GM21423 (cell line): ENCODE results near the gene KRTAP4-12.
"Not testable (repeated sequence)": the region's sequence is repeated elsewhere in the genome, so short reads cannot be mapped to it uniquely, and the experiment has no call there.

Experiments used
- ATAC-seq: cut with Tn5 transposase; IDR thresholded peaks from one replicate; pipeline ENCODE4 v1.9.1; 2021; ENCODE audit warnings: mild to moderate bottlenecking, moderate library complexity; ENCODE audit not compliant: unreplicated experiment

The KRTAP4-12 gene

DNA sequence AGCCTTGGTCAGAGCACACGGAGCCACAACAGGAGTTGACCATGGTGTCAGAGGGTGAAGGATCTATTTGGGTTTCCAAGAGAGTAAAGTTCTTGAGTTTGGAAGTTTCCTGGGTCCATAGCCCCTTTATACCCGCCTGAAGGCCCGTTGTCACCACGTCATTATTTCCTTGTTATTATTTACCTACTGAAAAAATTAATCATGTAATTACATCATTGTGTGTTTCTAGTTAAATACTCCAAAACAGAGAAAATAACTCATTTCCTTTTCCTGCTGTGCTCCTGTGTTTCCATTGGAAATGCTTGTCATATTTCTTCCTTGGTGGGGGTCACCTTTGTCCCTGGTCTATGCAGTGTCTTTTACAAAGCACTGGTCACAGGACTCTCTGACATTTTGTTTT is 25.9 kb downstream of the KRTAP4-12 start, which contains the start of gene KRTAP4-8:
TSS of gene KRTAP4-8 (minus strand) at position 101 of the 400 bp plus-strand sequence. CDS start at position 43, 58 bp downstream.
- ATAC-seq, result no peak

DNA sequence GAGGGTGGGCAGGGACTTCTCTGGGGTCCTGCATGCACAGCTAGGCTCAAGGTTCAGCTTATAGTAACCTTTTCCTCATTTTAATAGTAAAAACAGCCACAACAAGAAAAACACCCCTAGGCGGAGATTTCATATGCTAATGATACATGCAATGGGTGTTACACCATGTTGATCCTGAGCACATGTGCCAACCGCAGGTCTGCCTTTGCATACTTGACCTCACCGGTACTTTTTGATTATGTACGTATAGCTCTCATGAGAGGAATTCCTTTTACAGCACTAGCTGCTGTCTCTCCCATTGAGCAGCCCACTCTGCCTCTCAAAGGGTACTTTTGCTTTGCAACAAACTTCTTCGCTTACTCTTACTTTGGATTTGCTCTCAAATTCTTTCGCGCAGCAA is 27.9 kb downstream of the KRTAP4-12 start:
- no peak for ATAC-seq

DNA sequence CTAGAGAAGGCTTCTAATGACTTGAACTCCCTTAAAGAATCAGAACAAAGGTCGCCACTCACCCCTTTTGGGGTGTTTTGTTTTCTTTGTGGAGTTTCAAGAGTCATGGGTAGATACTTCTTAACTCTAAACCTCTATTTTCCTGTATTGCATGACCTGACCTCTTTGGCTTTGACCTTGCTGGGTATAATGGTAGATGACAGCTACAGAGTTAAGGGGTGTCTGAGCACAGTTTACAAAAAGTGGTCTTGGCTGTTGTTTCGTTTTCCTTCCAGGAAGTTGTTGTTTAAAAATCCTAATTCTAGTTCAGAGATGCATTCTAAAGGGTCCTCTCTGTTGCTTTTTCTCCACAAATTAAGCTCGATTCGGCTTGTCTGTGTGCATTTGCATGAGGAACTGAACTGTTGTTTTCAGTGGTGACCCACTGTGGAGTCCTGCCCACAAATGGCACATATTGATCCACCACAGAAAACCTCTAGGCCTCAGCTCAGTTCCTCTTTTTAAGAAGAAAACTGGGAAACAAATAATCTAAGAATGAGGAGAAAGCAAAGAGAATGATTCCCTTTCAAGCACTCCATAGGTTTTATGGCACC is 35.1 kb downstream of the KRTAP4-12 start:
- ATAC-seq, result not testable (repeated sequence)

DNA sequence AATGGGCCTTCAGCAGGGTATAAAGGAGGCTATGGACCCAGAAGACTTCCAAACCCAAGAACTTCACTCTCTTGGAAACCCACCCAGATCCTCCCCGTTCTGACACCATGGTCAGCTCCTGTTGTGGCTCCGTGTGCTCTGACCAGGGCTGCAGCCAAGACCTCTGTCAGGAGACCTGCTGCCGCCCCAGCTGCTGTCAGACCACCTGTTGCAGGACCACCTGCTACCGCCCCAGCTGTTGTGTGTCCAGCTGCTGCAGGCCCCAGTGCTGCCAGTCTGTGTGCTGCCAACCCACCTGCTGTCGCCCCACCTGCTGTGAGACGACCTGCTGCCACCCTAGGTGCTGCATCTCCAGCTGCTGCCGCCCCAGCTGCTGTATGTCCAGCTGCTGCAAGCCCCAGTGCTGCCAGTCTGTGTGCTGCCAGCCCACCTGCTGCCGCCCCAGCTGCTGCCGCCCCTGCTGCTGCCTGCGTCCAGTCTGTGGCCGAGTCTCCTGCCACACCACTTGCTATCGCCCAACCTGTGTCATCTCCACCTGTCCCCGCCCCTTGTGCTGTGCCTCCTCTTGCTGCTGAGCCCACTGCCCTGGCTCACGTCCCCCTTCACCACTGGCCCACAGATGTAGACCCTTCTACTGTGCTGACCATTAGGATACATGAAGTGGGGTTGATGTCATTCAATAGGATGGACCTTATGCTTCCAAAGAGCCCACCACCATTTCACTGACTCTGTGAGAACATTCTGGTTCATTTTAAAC is 39.7 kb downstream of the KRTAP4-12 start, which contains the start of gene KRTAP4-7:
TSS of gene KRTAP4-7 (plus strand) at position 51 of the 757 bp plus-strand sequence. CDS start at position 108, 57 bp downstream.
- ATAC-seq, result not testable (repeated sequence)

DNA sequence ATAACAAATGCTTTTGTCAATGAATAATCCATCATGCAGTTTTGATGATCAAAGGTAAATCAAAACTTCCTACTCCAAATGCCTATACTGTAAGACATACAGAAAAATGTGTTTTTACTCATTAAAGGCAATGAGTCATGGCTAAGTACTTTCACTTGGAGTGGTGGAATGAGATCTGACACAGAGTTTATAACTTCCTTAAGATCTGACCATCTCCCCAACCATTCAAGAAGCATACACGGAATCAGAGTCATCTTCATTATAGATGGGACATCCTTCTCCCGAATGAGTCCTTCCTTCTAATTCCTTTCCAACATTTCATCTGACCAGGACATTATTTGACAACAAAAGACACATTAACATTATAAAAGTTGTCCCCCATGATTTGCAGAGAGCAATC is 40.6 kb downstream of the KRTAP4-12 start:
- ATAC-seq, result not testable (repeated sequence)

DNA sequence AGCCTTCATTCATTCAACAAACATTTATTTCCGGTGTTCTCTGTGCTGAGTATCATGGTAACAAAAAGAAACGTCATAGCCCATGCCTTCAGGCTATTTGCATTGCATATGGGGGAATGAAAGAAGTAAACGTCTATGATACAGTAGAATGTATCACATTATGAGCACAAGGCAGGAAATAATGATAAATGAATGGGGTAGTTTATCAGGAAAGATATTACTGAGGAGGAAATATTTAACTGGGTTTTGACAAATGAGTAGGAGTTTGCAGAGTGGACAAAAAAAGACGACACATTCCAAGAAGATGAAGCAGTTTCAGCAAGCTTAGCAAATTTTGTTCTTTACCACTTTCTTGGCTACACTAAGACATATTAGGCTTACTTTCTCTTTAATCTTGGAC is 41.4 kb downstream of the KRTAP4-12 start:
- no peak for ATAC-seq

DNA sequence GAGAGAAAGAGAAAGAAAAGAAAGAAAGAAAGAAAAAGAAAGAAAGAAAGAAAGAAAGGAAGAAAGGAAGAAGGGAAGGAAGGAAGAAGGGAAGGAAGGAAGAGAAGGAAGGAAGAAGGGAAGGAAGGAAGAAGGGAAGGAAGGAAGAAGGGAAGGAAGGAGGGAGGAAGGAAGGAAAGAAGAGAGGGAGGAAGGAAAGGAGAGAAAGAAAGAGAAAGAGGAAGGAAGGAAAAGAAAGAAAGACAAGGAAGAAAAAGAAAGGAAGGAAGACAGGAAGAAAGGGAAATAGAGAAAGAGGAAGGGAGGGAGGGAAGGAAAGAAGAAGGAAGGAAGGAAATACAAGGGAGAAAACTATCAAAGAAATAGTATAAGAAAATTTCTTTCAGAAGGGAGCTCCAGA is 47.2 kb downstream of the KRTAP4-12 start:
- no peak for ATAC-seq

DNA sequence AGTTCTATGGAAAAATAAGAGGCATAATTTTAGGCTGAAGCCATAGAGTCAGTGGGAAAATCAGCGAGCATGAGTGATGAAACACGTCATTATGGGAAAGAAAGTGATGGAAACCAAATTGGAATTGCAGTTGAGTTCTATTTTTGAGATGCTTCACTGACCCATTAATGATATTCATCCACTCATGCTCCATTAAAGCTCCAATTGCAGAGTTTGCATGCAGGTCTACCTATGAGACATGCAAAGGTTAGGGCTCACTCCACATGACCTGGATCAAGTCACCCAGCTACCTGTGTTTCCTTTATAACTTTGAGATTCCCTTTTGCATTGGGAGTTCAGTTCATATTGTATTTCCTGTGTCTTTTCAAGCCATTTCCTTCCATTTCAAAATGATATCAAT is 50.3 kb downstream of the KRTAP4-12 start:
- no peak for ATAC-seq
